Raji (cell line): Measurements from ENCODE around the gene MYO18B.

Experiments used
- POLR2A ChIP-seq: IDR thresholded peaks from 2 replicates; pipeline ENCODE4 v1.6.1; 2011; ENCODE audit warnings: low read depth, low read length, control low read depth; ENCODE audit not compliant: insufficient read depth

Gene MYO18B

DNA sequence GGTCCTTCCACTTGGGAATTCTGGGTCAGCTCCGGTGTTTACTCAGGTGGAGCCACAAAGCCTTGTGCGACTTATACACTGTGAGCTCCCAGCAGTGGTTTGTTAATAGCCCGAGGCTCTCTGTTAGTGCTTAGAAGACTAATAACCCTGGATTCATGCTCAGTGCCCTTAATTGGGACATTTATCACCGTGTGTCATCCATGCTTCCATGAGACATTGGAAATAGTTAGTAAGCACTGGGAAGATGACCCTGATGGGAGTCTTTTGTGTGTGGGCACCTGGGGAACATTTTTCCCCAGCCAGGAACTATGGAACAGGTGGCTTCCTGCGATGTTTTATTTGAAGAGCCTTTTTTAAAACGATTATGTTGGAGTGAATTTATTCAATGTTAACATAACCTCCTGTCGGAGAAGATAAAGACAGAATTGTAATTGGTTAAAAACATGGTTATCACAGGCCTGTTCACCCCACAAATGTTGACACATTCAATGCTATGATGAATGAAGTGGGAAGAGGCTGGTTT, 188.9 kb downstream of the MYO18B start:
- TF ChIP-seq POLR2A = no peak

GRCh38 chr22:25933158-25933788, 191.3 kb downstream of the MYO18B start:
- TF ChIP-seq POLR2A = no peak

GRCh38 chr22:25935266-25936058, 193.5 kb downstream of the MYO18B start:
- TF ChIP-seq POLR2A = no peak

DNA sequence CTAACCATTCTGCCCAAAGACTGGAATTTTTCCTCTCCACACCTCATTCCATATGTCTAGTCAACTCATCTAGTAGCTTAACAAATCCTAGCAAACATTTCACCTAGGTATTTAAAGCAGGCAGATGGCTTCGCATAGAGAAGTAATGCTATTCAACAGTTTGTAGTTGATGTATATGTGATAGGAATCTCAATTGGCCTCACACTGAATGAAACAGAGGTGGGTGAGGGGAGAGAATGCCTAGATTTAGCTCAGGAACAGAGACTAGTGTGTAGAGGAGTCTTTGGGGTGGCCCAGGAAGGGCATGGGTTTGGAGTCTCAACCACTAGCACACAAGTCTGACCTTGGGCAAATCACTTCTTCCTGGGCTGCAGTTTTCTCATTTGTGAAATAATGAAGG, 196.2 kb downstream of the MYO18B start:
- no peak for TF ChIP-seq POLR2A

GRCh38 chr22:25939384-25939783, 197.4 kb downstream of the MYO18B start:
- TF ChIP-seq POLR2A = no peak

DNA sequence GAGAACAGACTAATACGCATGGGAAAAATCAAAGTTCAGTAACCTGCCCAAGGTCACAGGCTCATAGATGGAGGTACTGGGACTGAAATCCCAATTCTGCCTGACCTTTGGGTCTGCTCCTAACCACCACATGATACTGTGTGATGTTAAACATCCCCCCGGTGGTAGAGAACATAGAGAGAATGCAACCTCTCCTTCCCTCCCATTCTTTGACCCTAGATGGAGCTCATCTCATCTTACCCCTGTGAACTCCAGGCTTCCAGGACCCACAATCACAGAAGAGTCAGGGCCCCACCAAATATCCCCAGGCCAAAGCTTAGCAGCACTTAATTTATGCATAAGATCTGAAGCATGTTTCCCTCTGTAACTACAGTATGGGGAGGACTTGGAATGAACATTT, 198.5 kb downstream of the MYO18B start:
- TF ChIP-seq POLR2A = no peak

DNA sequence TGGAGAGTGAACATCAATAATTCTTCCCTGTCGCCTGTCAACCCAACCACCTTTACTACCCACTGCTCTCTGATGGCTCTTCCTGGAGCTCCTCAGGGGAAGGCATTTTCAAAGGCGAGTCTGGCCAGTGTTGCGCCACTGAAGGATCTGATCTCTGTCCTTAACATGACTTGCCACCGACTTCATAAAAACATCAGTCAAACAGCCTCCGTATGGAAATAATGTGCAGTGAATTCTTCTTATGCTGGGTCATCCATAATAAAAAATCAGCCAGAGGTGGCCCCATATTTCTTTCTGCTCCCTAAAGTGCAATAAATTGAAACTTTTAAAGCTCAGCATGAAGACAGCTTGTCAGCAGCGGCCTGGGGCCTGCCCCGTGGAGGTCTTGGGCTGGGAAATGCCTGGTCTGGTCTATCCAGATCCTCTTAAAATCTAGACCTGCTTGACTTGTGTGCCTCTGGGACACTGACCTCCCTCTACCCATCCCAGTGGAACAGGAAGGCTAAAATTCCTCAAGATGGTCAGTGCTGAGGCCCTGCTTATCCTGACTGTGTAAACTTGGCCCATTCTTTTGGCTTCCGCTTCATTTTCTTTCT, 199.5 kb downstream of the MYO18B start:
- TF ChIP-seq POLR2A = no peak

DNA sequence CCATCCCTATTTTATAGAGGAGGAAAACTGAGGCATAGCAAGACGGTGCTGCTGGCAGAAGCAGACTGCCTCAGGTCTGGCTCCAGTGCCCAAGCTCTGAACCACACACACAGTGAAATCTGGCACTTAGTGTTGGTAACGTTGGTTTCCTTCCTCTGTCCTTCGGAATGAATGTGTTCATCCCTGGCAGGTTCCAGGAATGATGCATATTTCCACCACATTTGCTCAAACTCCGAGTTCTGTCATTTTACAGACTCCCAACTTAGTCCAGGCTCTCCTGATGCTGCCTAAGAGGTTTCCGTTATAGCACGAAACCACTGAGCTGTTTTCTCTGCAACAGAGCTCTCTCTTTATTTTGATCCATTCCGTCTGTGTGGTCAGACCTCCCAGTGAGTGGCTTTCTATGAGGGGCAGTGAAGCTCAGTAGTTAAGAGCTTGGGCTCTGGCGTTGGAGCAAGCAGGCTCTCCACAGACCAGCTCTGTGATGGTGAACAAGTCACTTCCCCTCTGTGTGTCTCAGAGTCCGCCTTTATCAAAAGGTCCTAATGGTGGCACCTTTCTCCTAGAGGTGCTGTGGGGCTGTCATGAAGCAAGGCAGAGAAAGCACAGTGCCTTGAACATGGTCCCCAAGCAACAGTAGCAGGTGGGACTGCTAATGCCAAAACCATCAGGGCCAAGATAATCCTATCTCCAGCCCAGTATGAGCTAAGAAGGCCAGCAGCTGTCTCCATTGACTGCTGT, 200.3 kb downstream of the MYO18B start:
- no peak for TF ChIP-seq POLR2A

- no peak for TF ChIP-seq POLR2A
These were observed 200.9 kb downstream of the MYO18B start for GRCh38 chr22:25942856-25943411.

- no peak for TF ChIP-seq POLR2A
These were observed 208.1 kb downstream of the MYO18B start for GRCh38 chr22:25950111-25950510.

- no peak for TF ChIP-seq POLR2A
These were observed 211.3 kb downstream of the MYO18B start for GRCh38 chr22:25953276-25953675.

- TF ChIP-seq POLR2A = no peak
These were observed 211.9 kb downstream of the MYO18B start for GRCh38 chr22:25953919-25954318.

DNA sequence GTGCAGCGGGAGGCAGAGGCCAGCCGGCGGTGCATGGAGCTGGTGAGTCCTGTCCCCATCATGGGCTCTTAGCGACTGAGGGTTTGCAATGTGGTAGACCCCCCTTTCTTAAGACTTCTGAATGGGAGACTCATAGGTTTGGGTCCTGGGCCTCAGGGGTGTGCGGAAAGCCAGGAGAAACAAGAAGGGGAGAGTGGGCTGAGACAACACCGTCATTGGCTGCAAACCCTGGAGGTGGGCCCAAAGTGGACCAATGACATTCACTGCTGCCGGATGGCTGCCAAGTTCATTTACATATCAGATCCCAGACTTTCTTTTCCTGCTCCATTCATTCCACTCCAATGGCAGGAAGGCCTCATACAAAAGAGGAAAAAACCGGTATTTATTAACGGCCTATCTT, 213.3 kb downstream of the MYO18B start:
- no peak for TF ChIP-seq POLR2A

- no peak for TF ChIP-seq POLR2A
These were observed 214.8 kb downstream of the MYO18B start for GRCh38 chr22:25956801-25957200.
